Measurements from ENCODE around the gene RTKN.
"Not testable (repeated sequence)": the region's sequence is repeated elsewhere in the genome, so short reads cannot be mapped to it uniquely, and the experiment has no call there.

Gene RTKN

DNA sequence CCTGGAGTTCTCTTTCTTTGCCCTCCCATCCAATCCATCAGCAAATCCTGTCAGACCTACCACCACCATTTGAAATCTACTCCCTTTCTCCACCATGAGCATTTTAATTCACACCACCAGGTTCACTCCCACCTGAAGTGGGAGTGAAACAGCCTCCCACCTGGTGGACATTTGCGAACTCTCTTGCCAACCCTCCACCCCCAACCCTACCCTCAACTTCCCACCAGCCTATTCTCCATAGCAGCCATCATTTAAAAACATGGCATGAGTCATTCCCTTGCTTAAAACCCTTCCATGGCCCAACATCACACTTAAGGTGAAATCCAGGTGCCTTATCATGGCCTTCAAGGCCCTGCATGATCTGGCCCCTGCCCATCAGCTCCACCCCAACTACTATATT is 3.5 kb downstream of the RTKN start:
- no peak for DNase-seq

DNA sequence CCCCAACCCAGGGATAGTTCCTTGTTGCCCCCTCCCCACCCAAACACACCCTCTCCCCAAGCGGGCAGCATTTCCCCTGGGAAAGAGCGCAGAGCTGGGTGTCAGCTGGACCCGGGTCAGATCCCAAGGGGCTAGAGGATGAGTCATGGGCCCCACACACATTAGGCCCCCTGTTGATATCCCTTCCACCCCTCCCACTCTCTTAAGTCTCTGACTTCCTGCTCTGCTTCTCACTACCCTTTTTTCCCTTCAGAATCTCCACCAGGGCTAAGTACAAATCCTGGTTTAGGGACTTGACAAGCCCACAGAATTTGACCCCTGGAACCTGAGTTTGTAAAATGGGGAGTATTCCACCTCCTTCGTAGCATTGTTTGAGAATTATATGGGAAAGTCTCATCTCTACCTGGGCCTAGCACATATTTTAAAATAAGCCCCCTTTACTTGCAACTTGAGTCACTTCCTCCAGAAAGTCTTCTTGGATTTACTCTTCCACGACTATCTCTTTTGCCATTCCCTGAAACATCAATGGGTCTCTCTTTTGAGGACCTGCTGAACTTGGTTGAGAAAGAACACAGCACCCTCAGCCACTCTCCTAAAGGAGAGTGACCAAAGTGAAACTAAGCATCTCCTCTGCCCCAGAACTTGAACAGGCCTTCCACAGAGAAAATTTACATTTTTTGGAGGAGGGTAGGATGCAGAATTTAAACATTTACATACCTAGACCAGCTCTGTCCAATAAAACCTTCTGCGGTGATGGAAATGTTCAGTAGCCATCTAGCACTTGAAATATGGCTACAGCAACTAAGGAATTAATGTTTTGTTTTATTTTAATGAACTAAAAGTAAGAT is 4.7 kb downstream of the RTKN start:
- no peak for DNase-seq

GRCh38 chr2:74436111-74436805 is 5.5 kb downstream of the RTKN start:
- DNase-seq: no peak

GRCh38 chr2:74430502-74430901 is 11.2 kb downstream of the RTKN start:
- DNase-seq: no peak

DNA sequence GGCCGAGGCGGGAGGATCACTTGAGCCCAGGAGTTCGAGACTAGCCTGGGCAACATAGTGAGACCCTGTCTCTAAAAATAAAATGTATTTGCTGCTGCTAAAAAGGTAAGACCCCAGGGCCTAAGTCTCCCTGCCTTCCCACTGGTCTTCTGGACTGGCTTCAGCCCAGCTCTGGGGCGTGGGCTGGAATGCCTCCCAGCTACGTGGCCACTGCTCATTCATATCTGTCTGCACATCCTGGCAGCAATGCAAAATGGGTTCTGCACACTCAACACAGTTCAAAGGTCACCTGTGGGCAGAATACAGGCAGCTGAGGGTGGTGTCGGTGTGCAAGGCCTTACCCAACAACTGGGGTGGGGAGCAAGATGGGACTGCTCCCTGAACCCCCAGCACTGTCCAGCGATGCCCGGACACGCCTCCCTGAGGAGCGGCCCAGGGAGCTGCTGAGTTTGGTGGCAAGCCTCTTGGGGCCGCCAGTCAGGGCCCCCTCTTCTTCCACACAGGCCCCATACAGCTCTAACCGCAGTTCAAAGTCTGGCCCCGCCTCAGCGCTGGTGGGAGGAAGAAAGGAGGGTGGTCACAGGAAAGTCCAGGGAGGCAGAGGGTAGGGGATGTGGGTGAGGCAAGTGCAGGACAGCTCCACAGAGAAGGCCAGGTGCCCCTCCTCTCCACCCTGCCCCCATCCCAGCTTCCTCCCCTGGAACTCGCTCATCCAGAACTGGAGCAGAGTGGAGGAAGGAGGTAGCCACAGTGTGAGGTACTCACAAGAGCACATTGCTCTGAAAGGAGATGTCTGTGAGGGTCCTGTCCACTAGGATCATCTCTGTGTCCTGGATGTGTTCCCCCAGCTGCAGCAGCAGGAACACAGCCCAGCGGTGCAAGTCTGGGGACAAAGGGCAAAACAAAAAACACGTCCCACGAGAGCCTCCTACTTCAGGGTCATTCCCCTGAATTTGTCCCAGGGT is 12.0 kb downstream of the RTKN start:
- DNase-seq: no peak

- DNase-seq: no peak
Observed at GRCh38 chr2:74428675-74429074, 13.1 kb downstream of the RTKN start.

- DNase-seq: no peak
Observed at GRCh38 chr2:74427551-74427950, 14.2 kb downstream of the RTKN start.

GRCh38 chr2:74426181-74426758 is 15.5 kb downstream of the RTKN start:
- DNase-seq: no peak

DNA sequence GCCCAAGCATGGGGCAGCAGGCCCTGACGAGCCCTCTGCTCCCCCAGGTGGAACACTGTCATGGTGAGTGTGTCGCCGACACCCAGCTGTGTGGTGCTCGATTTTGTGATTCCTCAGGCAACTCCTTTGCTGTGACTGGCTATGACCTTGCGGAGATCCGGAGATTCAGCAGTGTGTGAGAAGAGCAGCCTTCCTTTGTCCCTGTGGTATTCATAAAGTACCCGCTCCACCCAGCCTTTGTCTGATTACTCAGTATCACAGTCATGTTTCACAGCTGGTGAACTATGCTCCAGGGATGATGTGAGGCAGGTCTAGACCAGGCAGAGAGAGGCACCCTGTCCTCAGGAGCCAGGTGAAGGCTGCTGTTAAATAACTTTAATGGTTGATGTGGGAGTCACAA is 16.2 kb downstream of the RTKN start:
- no peak for DNase-seq

DNA sequence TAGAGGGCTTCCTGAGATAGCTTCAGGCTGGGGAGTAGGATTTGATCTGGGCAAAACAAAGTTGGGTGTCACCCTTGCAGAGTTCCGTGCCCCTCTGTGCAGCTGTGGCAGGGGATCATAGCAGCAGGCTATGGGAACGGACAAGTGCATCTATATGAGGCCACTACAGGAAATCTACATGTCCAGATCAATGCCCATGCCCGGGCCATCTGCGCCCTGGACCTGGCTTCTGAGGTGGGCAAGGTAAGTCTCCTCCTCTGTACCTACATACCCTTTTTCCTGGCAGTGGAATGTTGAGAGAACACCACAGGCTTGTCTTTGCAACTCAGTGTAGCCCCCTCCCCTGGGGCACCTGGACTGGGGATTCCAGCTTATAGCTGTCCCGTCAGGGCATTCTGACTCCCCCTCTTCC is 16.7 kb downstream of the RTKN start:
- no peak for DNase-seq

- no peak for DNase-seq
Observed at GRCh38 chr2:74424139-74424992, 17.4 kb downstream of the RTKN start.

DNA sequence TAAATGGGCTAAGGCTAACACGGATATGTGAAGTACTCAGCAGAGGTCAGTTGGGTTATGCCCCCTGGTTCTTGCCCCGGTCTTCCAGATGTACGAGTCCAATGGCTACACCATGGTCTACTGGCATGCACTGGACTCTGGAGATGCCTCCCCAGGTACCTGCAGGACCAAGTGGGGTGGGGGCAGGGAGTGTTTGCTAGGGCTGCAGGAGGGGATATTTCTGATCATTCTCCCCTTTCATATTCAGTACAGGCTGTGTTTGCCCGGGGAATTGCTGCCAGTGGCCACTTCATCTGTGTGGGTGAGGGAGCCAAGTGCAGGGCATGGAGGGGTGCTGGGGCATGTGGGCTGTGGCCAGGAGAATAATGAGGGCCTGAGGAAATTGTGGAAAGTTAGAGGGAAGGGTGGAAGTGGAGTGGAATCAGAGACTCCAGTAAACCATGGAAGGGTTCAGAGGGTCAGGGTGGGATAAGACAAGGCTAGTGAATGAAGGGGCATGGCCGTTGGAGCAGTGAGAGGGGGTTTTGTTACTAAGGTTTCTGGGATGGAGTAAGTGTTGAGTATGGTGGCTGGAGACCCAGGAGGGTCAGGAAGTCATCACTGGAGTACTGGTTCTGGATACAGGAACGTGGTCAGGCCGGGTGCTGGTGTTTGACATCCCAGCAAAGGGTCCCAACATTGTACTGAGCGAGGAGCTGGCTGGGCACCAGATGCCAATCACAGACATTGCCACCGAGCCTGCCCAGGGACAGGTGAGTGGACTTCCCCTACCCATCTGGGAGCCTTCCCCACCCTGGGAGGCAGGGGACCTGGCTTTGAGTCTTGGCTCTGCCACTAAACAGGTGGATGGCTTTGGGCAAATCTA is 18.3 kb downstream of the RTKN start:
- DNase-seq: no peak

- peak; percentile 86 for DNase-seq
Observed at GRCh38 chr2:74421221-74421870, 20.4 kb downstream of the RTKN start, which contains the start of the genes C2orf81 and WDR54. TSS of gene C2orf81 (minus strand) at chr2:74421619. CDS start at chr2:74421560, 59 bp downstream. TSS of gene WDR54 (plus strand) at chr2:74421730. CDS start at chr2:74422154, 424 bp downstream.

DNA sequence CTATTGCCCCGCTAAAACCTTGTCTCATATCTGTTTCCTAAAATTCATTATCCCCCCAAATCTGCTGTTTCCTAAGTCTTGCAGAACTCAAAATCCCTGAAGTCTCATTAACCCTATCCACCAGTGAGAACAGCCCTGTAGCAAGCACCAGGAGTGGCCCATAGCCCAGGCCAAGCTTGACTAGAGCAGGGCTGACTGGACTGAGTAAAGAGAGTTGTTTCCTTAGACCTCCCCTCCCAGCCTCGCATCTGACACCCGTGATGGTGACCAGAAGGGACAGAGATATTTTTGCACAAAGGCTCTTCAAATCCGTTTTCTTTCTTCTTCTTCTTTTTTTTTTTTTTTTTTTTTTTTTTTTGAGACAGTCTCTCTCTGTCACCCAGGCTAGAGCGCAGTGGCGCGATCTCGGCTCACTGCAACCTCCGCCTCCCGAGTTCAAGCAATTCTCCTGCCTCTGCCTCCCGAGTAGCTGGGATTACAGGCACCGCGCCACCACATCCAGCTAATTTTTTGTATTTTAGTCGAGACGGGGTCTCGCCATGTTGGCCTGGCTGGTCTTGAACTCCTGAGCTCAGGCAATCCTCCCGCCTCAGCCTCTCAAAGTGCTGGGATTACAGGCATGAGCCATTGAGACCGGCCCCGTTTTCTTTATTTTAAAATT is 21.2 kb downstream of the RTKN start:
- not testable (repeated sequence) for DNase-seq

DNA sequence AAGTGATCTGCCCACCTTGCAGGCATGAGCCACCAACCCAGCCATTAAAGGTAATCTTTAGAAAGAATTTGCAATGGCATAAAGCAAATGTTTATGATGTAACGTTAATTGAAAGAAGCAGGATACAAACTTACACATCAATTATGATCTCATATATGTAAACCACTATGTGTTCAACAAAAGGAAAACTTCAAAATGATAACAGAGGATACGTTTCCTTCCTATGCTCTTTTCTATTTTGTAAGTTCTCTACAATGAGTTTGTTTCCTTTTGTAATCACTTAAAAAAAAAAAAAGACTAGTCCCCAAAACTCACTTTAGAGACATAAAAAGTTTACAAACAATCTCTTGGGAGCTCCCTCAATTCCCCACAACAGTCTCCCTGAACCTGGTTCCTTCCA is 21.7 kb downstream of the RTKN start:
- DNase-seq: no peak

- no peak for DNase-seq
Observed at GRCh38 chr2:74419345-74419744, 22.4 kb downstream of the RTKN start.

DNA sequence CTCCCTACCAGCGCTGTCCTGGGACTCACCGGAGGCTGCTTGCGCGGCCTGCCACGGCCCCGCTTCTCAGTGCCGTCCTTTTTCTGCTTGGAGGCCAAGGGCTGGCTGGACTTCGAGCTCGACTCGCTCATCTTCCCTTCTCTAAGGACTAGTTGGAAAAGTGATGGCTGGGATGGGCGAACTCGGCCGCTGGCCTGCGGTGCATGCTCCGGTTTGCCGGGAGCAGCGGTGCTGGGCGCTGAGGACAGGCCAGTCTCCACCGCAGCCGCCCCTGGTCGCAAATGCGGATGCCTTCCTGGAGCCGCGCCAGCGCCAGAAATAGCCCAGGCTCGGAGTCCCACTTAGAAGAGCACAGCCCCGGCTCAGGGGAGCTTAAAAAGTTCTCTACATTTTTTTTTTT is 23.4 kb downstream of the RTKN start:
- no peak for DNase-seq

DNA sequence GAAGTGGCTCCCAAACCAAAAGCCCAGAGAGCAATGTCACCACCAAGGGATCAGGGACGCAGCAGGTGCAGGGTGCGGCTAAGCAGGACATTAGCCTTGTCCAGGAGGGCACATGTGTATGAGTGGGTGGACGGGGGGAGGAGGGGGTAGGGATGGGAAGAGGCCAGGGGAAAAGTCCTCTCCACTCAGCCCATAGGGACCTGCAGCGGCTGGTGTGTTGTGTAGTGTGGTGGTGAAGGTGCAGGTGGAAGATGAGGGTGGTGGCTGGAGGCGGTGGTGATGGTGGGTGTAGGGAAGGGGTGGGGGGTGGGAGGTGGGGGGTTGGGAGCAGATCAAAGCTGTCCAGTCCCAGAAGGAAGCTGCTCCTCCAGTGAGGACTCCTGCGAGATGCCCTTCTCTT is 24.0 kb downstream of the RTKN start:
- no peak for DNase-seq

GRCh38 chr2:74417197-74417596 is 24.5 kb downstream of the RTKN start:
- DNase-seq: no peak

GRCh38 chr2:74416778-74417177 is 25.0 kb downstream of the RTKN start:
- DNase-seq: no peak
